NCI-H2029 treated with DMSO at 0.1 percent for 48 hours (cell line): ENCODE measurements around the gene CDK8.
"Not testable (repeated sequence)": the region's sequence is repeated elsewhere in the genome, so short reads cannot be mapped to it uniquely, and the experiment has no call there.

ENCODE experiments used
- DNase-seq: peaks from one replicate; lab custom pipeline; 2025; lab: John Stamatoyannopoulos, UW

CDK8 gene

GRCh38 chr13:26316095-26316494, 62.2 kb downstream of the CDK8 start:
- not testable (repeated sequence) for DNase-seq

- DNase-seq: no peak
Measured at GRCh38 chr13:26320766-26321165, 66.8 kb downstream of the CDK8 start.

GRCh38 chr13:26323127-26323526, 69.2 kb downstream of the CDK8 start:
- no peak for DNase-seq

- no peak for DNase-seq
Measured at GRCh38 chr13:26323764-26324163, 69.8 kb downstream of the CDK8 start.

GRCh38 chr13:26324294-26324693, 70.4 kb downstream of the CDK8 start:
- no peak for DNase-seq

GRCh38 chr13:26324867-26325266, 70.9 kb downstream of the CDK8 start:
- no peak for DNase-seq

GRCh38 chr13:26325876-26326275, 71.9 kb downstream of the CDK8 start:
- no peak for DNase-seq

GRCh38 chr13:26326562-26326961, 72.6 kb downstream of the CDK8 start:
- DNase-seq: no peak

GRCh38 chr13:26327940-26328725, 74.2 kb downstream of the CDK8 start:
- no peak for DNase-seq

GRCh38 chr13:26335158-26335557, 81.2 kb downstream of the CDK8 start:
- DNase-seq: no peak

GRCh38 chr13:26340807-26341206, 86.9 kb downstream of the CDK8 start:
- no peak for DNase-seq

- DNase-seq: no peak
Measured at GRCh38 chr13:26342898-26343297, 89.0 kb downstream of the CDK8 start.

GRCh38 chr13:26343816-26344215, 89.9 kb downstream of the CDK8 start:
- no peak for DNase-seq

- no peak for DNase-seq
Measured at GRCh38 chr13:26344980-26345379, 91.1 kb downstream of the CDK8 start.

GRCh38 chr13:26348966-26349365, 95.0 kb downstream of the CDK8 start:
- DNase-seq: no peak

- no peak for DNase-seq
Measured at GRCh38 chr13:26362261-26362660, 108.3 kb downstream of the CDK8 start.

GRCh38 chr13:26370553-26370952, 116.6 kb downstream of the CDK8 start:
- DNase-seq: no peak

- DNase-seq: no peak
Measured at GRCh38 chr13:26372747-26373146, 118.8 kb downstream of the CDK8 start.

- DNase-seq: no peak
Measured at GRCh38 chr13:26376430-26376829, 122.5 kb downstream of the CDK8 start.

GRCh38 chr13:26377038-26377437, 123.1 kb downstream of the CDK8 start:
- no peak for DNase-seq

GRCh38 chr13:26378116-26378515, 124.2 kb downstream of the CDK8 start:
- DNase-seq: no peak

- DNase-seq: no peak
Measured at GRCh38 chr13:26379831-26380230, 125.9 kb downstream of the CDK8 start.

- DNase-seq: no peak
Measured at GRCh38 chr13:26380930-26381329, 127.0 kb downstream of the CDK8 start.

- no peak for DNase-seq
Measured at GRCh38 chr13:26382366-26382765, 128.4 kb downstream of the CDK8 start.
